ENCODE data around the gene HTR6. TPM values are rescaled to one million over a fixed set of nuclear protein-coding genes. Genes with fewer than 3 reads are reported as not detected.

HTR6 gene
- total RNA-seq, 4 donors from 2014 or later: 0.23 to 2.4 TPM; not detected in 2

DNA sequence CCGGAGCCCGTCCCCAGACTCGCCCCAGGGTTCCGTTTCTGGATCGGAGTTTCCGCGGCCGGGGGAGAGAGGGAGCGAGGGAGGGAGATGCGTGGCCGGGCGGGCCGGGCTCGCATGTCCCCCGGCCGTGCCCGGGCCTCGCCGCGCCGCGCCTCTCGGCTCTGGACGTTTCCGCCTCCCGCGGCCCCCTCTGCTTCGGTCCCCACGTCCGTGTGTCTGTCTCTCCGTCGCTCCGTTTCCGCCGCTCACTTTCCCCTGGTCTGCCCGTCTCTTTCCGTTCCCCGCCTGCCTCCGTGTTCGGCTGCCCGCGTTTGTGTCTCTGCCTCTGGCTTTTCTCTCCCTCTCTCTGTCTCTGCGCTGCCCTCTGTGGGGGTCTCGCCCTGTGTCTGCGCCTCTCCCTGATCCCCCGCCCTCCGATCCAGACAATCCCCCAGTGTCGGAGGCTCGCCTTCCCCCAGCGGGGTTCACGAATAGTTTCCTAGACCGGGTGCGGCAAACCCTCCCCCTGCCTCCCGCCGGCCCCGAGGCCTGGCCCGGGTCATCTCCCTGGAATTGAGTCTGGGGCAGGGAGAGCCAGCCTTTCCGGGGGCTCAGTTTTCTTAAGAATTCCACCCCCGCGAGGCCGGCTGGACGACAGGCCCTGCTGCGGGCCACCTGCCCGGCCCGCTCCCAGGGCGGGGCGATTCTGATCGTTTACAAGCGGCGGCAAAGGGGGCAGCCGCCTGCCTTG, 19.8 kb upstream of the HTR6 start:
- Histone ChIP-seq H3K36me3 (no peaks in the 10 kb centered on the region), H3K9me3 (no peaks in the 10 kb centered on the region), H3K4me3 (peak overlapping the region; percentile 90), H3K27me3 (no peaks in the 10 kb centered on the region), H3K4me1 (peaks cover 77% of the 10 kb centered on the region), H3K27ac (peak overlapping the region; percentile 95)
- TF ChIP-seq POLR2A (IDR thresholded peaks at IDR 0.05) (no peak), POLR2AphosphoS5 (IDR thresholded peaks at IDR 0.05) (no peak), EP300 (IDR thresholded peaks at IDR 0.05) (no peak)
- TF ChIP-seq, protein P1, sequence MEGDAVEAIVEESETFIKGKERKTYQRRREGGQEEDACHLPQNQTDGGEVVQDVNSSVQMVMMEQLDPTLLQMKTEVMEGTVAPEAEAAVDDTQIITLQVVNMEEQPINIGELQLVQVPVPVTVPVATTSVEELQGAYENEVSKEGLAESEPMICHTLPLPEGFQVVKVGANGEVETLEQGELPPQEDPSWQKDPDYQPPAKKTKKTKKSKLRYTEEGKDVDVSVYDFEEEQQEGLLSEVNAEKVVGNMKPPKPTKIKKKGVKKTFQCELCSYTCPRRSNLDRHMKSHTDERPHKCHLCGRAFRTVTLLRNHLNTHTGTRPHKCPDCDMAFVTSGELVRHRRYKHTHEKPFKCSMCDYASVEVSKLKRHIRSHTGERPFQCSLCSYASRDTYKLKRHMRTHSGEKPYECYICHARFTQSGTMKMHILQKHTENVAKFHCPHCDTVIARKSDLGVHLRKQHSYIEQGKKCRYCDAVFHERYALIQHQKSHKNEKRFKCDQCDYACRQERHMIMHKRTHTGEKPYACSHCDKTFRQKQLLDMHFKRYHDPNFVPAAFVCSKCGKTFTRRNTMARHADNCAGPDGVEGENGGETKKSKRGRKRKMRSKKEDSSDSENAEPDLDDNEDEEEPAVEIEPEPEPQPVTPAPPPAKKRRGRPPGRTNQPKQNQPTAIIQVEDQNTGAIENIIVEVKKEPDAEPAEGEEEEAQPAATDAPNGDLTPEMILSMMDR (IDR thresholded peaks at IDR 0.05): no peak
- DNase-seq (ENCODE audit: low spot score in 2 of 2): no peak
- 0% methylated on average over 54 of the region's 71 CpGs for WGBS

DNA sequence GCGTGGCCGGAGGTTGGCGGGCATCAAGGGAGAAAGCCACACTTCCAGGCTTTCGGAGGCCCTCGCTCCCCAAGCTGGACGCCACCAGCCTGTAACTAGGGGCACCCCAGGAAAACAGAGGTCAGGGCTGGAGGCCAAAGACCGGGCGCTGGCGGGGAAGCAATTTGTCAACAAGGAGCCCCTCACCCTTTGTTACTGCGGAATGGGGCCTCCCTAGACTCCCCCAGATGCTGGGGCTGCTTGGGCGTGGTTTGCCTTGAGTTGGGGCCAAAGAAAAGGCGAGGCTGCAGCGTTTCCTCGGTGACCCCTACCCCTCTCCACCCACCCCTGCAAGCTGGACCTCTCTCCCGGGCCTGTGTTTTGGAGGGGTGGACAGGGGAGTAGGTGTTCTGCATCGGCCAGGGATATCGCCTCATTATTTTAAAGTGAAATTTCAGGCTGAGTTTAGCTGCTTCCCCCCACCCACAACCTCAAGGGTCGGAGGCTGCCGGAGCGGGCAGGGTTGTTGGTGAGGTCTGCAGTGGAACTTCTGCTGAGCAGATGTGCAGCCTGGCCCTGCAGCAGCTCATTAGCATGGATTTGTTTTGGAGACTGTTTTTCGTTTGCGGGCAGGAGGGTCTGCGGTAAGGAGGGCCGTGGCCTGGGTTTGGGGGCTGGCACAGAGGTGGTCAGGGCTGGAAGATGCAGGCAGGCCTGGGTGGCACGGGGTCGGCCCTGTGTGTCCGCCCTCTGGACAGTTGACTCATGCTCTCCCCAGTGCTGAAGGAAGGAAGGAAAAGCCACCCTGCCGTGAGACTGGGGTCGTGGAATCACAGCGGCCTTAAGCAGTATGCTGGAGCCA, 19.0 kb upstream of the HTR6 start:
- Histone ChIP-seq H3K4me3 (peak overlapping the region; percentile 90), H3K36me3 (no peaks in the 10 kb centered on the region), H3K4me1 (peaks cover 79% of the 10 kb centered on the region), H3K27ac (peak overlapping the region; percentile 95), H3K9me3 (no peaks in the 10 kb centered on the region), H3K27me3 (no peaks in the 10 kb centered on the region)
- no peak for DNase-seq (ENCODE audit: low spot score in 2 of 2)
- WGBS: 12% methylated on average over 24 of the region's 30 CpGs
- TF ChIP-seq POLR2AphosphoS5 (IDR thresholded peaks at IDR 0.05): no peak
- TF ChIP-seq EP300 (IDR thresholded peaks at IDR 0.05): no peak
- TF ChIP-seq, protein P1 (IDR thresholded peaks at IDR 0.05): no peak
- TF ChIP-seq POLR2A (IDR thresholded peaks at IDR 0.05): no peak

DNA sequence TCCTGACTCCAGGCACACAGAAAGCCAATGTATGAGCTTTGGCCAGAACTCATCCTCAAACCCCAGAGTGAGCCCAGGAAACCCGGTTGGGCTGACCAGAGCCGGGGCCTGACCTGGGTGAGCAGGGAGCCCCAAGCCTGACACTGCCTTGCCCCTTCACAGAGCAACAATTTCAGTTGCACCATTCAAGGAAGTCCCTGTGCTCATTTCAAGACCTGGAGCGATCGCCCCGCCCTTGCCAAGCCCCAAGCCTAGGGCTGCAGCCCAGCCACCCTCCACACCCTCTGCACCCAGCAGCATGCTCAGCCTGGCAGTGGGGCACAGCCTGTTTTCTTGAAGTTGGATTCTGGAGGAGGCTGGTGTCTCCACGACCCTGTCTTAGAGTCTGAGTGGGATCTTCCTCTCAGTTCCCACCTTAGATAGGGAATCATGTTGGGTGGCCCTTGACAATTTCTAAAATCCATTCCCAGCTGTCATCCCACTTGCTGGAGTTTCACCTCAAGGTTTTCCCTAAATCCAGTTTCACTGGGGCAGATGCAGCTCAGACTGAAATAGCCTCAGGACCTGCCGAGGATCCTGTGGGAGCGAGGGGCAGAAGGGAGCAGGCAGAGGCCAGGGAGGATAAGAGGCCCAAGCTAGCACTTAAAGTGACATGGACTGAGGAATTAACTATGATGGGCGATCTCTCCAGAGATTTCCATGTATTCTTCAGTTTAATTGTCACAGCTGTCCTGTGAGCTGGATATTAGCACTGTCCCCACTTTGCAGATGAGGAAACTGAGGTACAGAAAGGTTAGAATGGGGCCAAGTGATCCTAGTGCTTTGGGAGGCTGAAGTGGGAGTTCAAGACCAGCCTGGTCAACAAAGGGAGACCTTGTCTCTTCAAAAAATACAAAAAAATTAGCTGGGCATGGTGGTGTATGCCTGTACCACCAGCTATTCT, 18.0 kb upstream of the HTR6 start:
- no peak for DNase-seq (ENCODE audit: low spot score in 2 of 2)
- H3K4me1 ChIP-seq: peaks cover 80% of the 10 kb centered on the region
- TF ChIP-seq EP300 (IDR thresholded peaks at IDR 0.05): no peak
- no peak for TF ChIP-seq POLR2A (IDR thresholded peaks at IDR 0.05)
- TF ChIP-seq POLR2AphosphoS5 (IDR thresholded peaks at IDR 0.05): no peak
- TF ChIP-seq, protein P1 (IDR thresholded peaks at IDR 0.05): no peak
- WGBS: 56% methylated on average over 6 of the region's 9 CpGs
- no peaks in the 10 kb centered on the region for H3K27me3 ChIP-seq
- H3K36me3 ChIP-seq: no peaks in the 10 kb centered on the region
- H3K9me3 ChIP-seq: no peaks in the 10 kb centered on the region
- peak overlapping the region; percentile 90 for H3K4me3 ChIP-seq
- H3K27ac ChIP-seq: peak overlapping the region; percentile 95

DNA sequence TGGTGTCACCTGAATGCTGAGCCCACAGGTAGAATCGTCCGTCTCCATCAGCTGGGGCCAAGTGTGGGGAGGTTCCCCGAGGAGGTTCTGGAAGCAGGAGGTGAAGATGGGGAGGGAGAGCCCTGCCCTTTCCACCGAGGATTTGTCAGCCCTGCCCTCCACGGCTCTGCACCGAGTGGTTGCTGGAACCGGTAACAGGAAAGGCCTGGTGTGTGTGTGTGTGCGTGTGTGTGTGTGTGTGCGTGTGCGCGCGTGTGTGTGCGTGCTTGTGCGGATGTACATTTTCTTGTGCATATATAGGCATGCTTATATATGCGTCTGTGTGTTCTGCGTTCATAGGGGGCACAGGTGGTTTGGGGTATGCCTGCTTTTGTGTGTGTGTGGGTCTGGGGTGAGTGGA, 17.0 kb upstream of the HTR6 start:
- H3K4me1 ChIP-seq: peaks cover 85% of the 10 kb centered on the region
- TF ChIP-seq EP300 (IDR thresholded peaks at IDR 0.05): no peak
- H3K36me3 ChIP-seq: no peaks in the 10 kb centered on the region
- H3K4me3 ChIP-seq: peak overlapping the region; percentile 6
- peak overlapping the region; percentile 95 for H3K27ac ChIP-seq
- no peaks in the 10 kb centered on the region for H3K9me3 ChIP-seq
- H3K27me3 ChIP-seq: no peaks in the 10 kb centered on the region
- WGBS: 25% methylated on average over 16 of the region's 16 CpGs
- no peak for DNase-seq (ENCODE audit: low spot score in 2 of 2)

DNA sequence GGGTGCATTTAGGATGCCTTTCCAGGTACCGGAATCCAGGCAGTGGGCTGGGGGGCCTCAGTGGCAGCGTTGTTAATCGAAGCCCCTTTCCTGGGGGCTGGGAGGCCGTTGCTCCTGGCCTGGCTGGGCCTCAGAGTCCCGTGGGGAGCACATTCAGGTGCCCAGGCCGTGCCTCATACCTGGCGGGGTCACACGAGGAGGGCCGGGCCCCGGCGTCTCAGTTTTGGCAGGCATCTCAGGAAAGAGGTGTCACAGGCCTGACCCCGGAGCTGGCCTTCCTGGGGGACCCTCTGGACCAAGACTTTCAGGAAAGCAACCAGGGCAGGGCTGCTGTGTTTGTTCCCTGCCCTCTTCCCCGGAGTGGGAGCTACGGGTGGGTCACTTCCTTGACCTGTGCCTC, 16.4 kb upstream of the HTR6 start:
- WGBS: 64% methylated on average over 5 of the region's 14 CpGs
- Histone ChIP-seq H3K27ac (peak overlapping the region; percentile 95), H3K4me3 (peak overlapping the region; percentile 6), H3K4me1 (peaks cover 79% of the 10 kb centered on the region), H3K9me3 (no peaks in the 10 kb centered on the region), H3K27me3 (no peaks in the 10 kb centered on the region), H3K36me3 (no peaks in the 10 kb centered on the region)
- TF ChIP-seq POLR2AphosphoS5 (IDR thresholded peaks at IDR 0.05) (no peak), POLR2A (IDR thresholded peaks at IDR 0.05) (no peak), EP300 (IDR thresholded peaks at IDR 0.05) (no peak)
- TF ChIP-seq, protein P1 (IDR thresholded peaks at IDR 0.05): no peak
- DNase-seq (ENCODE audit: low spot score in 2 of 2): no peak

All from suprapubic skin (tissue), 4 donors.